Endothelial cell of umbilical vein (primary cell): ENCODE measurements around the gene TMEM108. TPM values are rescaled to one million over a fixed set of nuclear protein-coding genes. Genes with fewer than 3 reads are reported as not detected.

Source experiments
- BruUV-seq: library from RNA; stranded (reverse); fragments of 400-500 nt; replicated peaks from 2 replicates; lab custom pipeline; 2021; lab: Mats Ljungman, UMichigan
- CTCF ChIA-PET: fragments of 300-600, 350-600 bp; sonication (Branson Sonifier 250); formaldehyde crosslinking; loops from one replicate; lab custom pipeline; 2021; ENCODE audit warnings: antibody characterized with exemption, inconsistent platforms; lab: Charles Lee
- POLR2A ChIA-PET: fragments of 300-600, 350-600 bp; sonication (Branson Sonifier 250); formaldehyde crosslinking; loops from one replicate; lab custom pipeline; 2021; ENCODE audit warnings: antibody characterized with exemption, inconsistent platforms; lab: Charles Lee
- DNase-seq: peaks from one replicate; pipeline ENCODE4 v3.0.0-alpha.2; 2011; ENCODE audit warnings: low read depth, low spot score
- FAIRE-seq: peaks from 2 replicates; lab custom pipeline; 2011; peaks lifted over from hg19 to GRCh38; lab: Jason Lieb, UNC
- H2AFZ ChIP-seq: 2 replicates; pipeline ENCODE4 v1.6.0; 2012; ENCODE audit warnings: low read depth, low read length, control low read depth, inconsistent platforms
- H3K27ac ChIP-seq: 2 replicates; pipeline ENCODE4 v1.5.1; 2011; ENCODE audit warnings: low read depth, mild to moderate bottlenecking, control low read depth, low read length, moderate library complexity; ENCODE audit not compliant: insufficient read depth
- H3K27me3 ChIP-seq, 2 experiments: 2 replicates each; pipeline versions ENCODE4 v1.6.0 to v1.6.1; 2011; ENCODE audit warnings: low read length in 2 of 2, mixed read lengths in 1 of 2; ENCODE audit not compliant: control insufficient read depth in 2 of 2, insufficient read depth in 2 of 2
- H3K36me3 ChIP-seq, 2 experiments: 2 replicates in 1 of 2; 3 replicates in 1 of 2; pipeline ENCODE4 v1.5.1; 2011; ENCODE audit warnings: low read length in 2 of 2, mild to moderate bottlenecking in 1 of 2, moderate library complexity in 1 of 2; ENCODE audit not compliant: control insufficient read depth in 2 of 2, insufficient read depth in 2 of 2; ENCODE audit errors: extremely low read depth in 1 of 2
- H3K4me1 ChIP-seq: 3 replicates; pipeline ENCODE4 v1.5.1; 2011; ENCODE audit warnings: mild to moderate bottlenecking, low read length; ENCODE audit not compliant: control insufficient read depth, insufficient read depth; ENCODE audit errors: extremely low read depth
- H3K4me2 ChIP-seq: 2 replicates; pipeline ENCODE4 v1.6.1; 2011; ENCODE audit warnings: low read length, control low read depth, mixed read lengths; ENCODE audit not compliant: insufficient read depth
- H3K4me3 ChIP-seq, 3 experiments: fragments of 200-600 bp in 1 of 3; sonication (generic), shearing (Covaris generic) in 1 of 3; replicated peaks in 1 of 3; 2 replicates each; pipeline ENCODE4 v1.5.1; 2011 to 2016; ENCODE audit warnings: control low read depth in 3 of 3, low read length in 3 of 3, mild to moderate bottlenecking in 2 of 3, inconsistent platforms in 1 of 3, low read depth in 1 of 3, moderate library complexity in 1 of 3; ENCODE audit not compliant: insufficient read depth in 1 of 3
- H3K79me2 ChIP-seq: 2 replicates; pipeline ENCODE4 v1.6.0; 2012; ENCODE audit warnings: low read length, inconsistent platforms; ENCODE audit not compliant: control insufficient read depth, insufficient read depth
- H3K9ac ChIP-seq: replicated peaks from 2 replicates; pipeline ENCODE3; 2011; ENCODE audit warnings: low read length, control low read depth; ENCODE audit not compliant: insufficient read depth; ENCODE audit errors: extremely low read depth
- H3K9me1 ChIP-seq: replicated peaks from 3 replicates; pipeline ENCODE4 v1.6.0; 2011; ENCODE audit warnings: mild to moderate bottlenecking, low read length; ENCODE audit not compliant: control insufficient read depth, insufficient read depth; ENCODE audit errors: extremely low read depth
- H3K9me3 ChIP-seq: replicated peaks from 2 replicates; pipeline ENCODE4 v1.5.1; 2012; ENCODE audit warnings: low read length, inconsistent platforms; ENCODE audit not compliant: control insufficient read depth, insufficient read depth
- H4K20me1 ChIP-seq: replicated peaks from 2 replicates; pipeline ENCODE3; 2011; ENCODE audit warnings: mild to moderate bottlenecking, low read length; ENCODE audit not compliant: control insufficient read depth, insufficient read depth; ENCODE audit errors: extremely low read depth
- CTCF ChIP-seq, 2 donors: IDR thresholded peaks; 1 replicate in 1 of 2; 2 replicates in 1 of 2; pipeline ENCODE4 v1.5.1; 2011; ENCODE audit warnings: low read length in 2 of 2, mild to moderate bottlenecking in 2 of 2, moderate library complexity in 2 of 2, control low read depth in 1 of 2, inconsistent platforms in 1 of 2, low read depth in 1 of 2; ENCODE audit not compliant: insufficient read depth in 1 of 2; ENCODE audit errors: extremely low read depth in 1 of 2
- EZH2 ChIP-seq: IDR thresholded peaks from 2 replicates; pipeline ENCODE4 v1.6.1; 2012; ENCODE audit warnings: borderline replicate concordance, low read depth, mild to moderate bottlenecking, moderate library complexity, low read length, inconsistent platforms; ENCODE audit not compliant: severe bottlenecking
- FOS ChIP-seq: IDR thresholded peaks from 2 replicates; pipeline ENCODE4 v1.6.1; 2011; ENCODE audit warnings: mild to moderate bottlenecking, low read length, moderate library complexity, borderline replicate concordance; ENCODE audit not compliant: insufficient read depth
- GATA2 ChIP-seq: IDR thresholded peaks from 2 replicates; pipeline ENCODE4 v1.7.0; 2011; ENCODE audit warnings: low read depth, mild to moderate bottlenecking, moderate library complexity, mixed read lengths, low read length; ENCODE audit not compliant: insufficient read length, insufficient read depth
- JUN ChIP-seq: IDR thresholded peaks from 2 replicates; pipeline ENCODE4 v1.6.1; 2011; ENCODE audit warnings: borderline replicate concordance, low read depth; ENCODE audit not compliant: insufficient read length, insufficient read depth
- MAX ChIP-seq: IDR thresholded peaks from 2 replicates; pipeline ENCODE4 v1.6.1; 2011; ENCODE audit not compliant: insufficient read depth, insufficient read length
- MYC ChIP-seq: IDR thresholded peaks from one replicate; pipeline ENCODE4 v1.6.1; 2011; ENCODE audit warnings: mild to moderate bottlenecking, low read depth, low read length
- POLR2A ChIP-seq: IDR thresholded peaks from 2 replicates; pipeline ENCODE4 v1.6.1; 2012; ENCODE audit warnings: low read depth, mild to moderate bottlenecking, control low read depth, low read length
- POLR2AphosphoS5 ChIP-seq: IDR thresholded peaks from 2 replicates; pipeline ENCODE4 v1.6.1; 2012; ENCODE audit warnings: low read depth, mild to moderate bottlenecking, control low read depth, low read length, moderate library complexity; ENCODE audit not compliant: insufficient read depth
- dilution Hi-C: fragments of 300-500 bp; cut with MboI; formaldehyde crosslinking; loops from one replicate; pipeline ENCODE4 v1.15.0; 2019; ENCODE audit warnings: low sequenced_read_pairs; ENCODE audit not compliant: extremely low pct_ligation_motif_present
- intact Hi-C: fragments of 100-400 bp; cut with micrococcal nuclease; formaldehyde crosslinking; loops from one replicate; pipeline ENCODE4 v1.10.0; 2022
- polyA plus RNA-seq, 4 experiments: library from polyadenylated mRNA; depleted of rRNA in 3 of 4; stranded (reverse) in 3 of 4; unstranded in 1 of 4; fragments of >200 nt; gene quantifications; 2 replicates each; pipeline versions ENCODE4 v1.2.1 to v1.2.3, GENCODE V29; 2011 to 2012; ENCODE audit warnings: missing spikeins in 1 of 4
- total RNA-seq: library from RNA; stranded (reverse); gene quantifications from 2 replicates; pipeline ENCODE4 v1.2.3, GENCODE V29; 2021

The TMEM108 gene
- total and polyA plus RNA-seq, 2 donors (not counting 3 experiments of a cell fraction or from before 2014, with no cell fraction given), result 0.40 to 1.1 TPM

GRCh38 chr3:133330522-133330921 is 292.3 kb downstream of the TMEM108 start:
- Histone ChIP-seq H3K27me3 (peaks cover 3 to 8% of the 10 kb centered on the region in 2 experiments), H3K4me2 (no peak overlapping the region), H3K36me3 (no peaks in the 10 kb centered on the region), H3K27ac (no peak overlapping the region), H4K20me1 (no peaks in the 10 kb centered on the region), H3K79me2 (no peaks in the 10 kb centered on the region), H2AFZ (no peak overlapping the region), H3K9ac (no peak overlapping the region), H3K9me3 (no peaks in the 10 kb centered on the region), H3K4me3 (no peak overlapping the region), H3K4me1 (no peaks in the 10 kb centered on the region), H3K9me1 (no peaks in the 10 kb centered on the region)
- no peak for FAIRE-seq
- DNase-seq, result no peak
- BruUV-seq, result no TSS peak
- intact Hi-C loops, result no loop called here
- ChIA-PET CTCF (interaction anchor here (1.0 to 1.4 kb wide), 2 partner anchors 9 to 93 kb away, joined by 3 read pairs; no protein-coding TSS in a partner anchor), POLR2A (no interaction called here)
- no peak for TF ChIP-seq GATA2
- no peak for TF ChIP-seq CTCF (IDR thresholded peaks at IDR 0.05; ENCODE audit: extremely low read depth in 1 of 2, insufficient read depth in 1 of 2, low read depth in 1 of 2, low read length in 2 of 2)
- no peak for TF ChIP-seq JUN
- no peak for TF ChIP-seq EZH2
- TF ChIP-seq MYC, result no peak
- no peak for TF ChIP-seq FOS
- TF ChIP-seq MAX, result no peak
- TF ChIP-seq POLR2AphosphoS5, result no peak
- TF ChIP-seq POLR2A, result no peak
- dilution Hi-C loops, result no loop called here
